Panc1 (cell line): Measurements from ENCODE around the gene STXBP5.

Experiments
- CTCF ChIP-seq: fragments of 450-650 bp; IDR thresholded peaks from 2 replicates; pipeline ENCODE4 v1.5.1; 2017; ENCODE audit warnings: mild to moderate bottlenecking
- POLR2AphosphoS5 ChIP-seq: IDR thresholded peaks from 2 replicates; pipeline ENCODE4 v1.6.1; 2012; ENCODE audit warnings: mild to moderate bottlenecking, low read depth, low read length, moderate library complexity
- REST ChIP-seq, 2 experiments: IDR thresholded peaks; 2 replicates each; pipeline ENCODE4 v1.6.1; 2011 to 2012; ENCODE audit warnings: low read depth in 2 of 2, control low read depth in 1 of 2, low read length in 1 of 2, mild to moderate bottlenecking in 1 of 2, moderate library complexity in 1 of 2; ENCODE audit not compliant: insufficient read depth in 1 of 2
- SIN3A ChIP-seq: IDR thresholded peaks from 2 replicates; pipeline ENCODE4 v1.6.1; 2012; ENCODE audit warnings: low read depth, mild to moderate bottlenecking, low read length, moderate library complexity, borderline replicate concordance; ENCODE audit not compliant: insufficient read depth

GRCh38 chr6:147238906-147239305 is 34.7 kb downstream of the STXBP5 start:
- TF ChIP-seq CTCF (no peak), REST (IDR thresholded peaks at IDR 0.05; ENCODE audit: insufficient read depth in 1 of 2, low read depth in 2 of 2, low read length in 1 of 2) (no peak), POLR2AphosphoS5 (no peak), SIN3A (no peak)
